T-helper 1 cell treated with Interleukin-12 subunit alpha and Interleukin-12 subunit beta and Interleukin-4 antibody, amounts not matched to agents 30 ng/mL and 1 ng/mL, for 36 hours (primary cell): ENCODE results near the gene NTN1. TPM values are rescaled to one million over a fixed set of nuclear protein-coding genes. Genes with fewer than 3 reads are reported as not detected.

Source experiments
- total RNA-seq: library from RNA; stranded (reverse); gene quantifications from 2 replicates; pipeline ENCODE4 v1.2.3, GENCODE V29; 2022

Gene NTN1
- total RNA-seq, 1 donor from 2014 or later = not detected

Other genes starting within 250 kb of the NTN1 start
- gene MFSD6L, start 222.1 kb upstream of the NTN1 start, total RNA-seq = 0.39 and 0.49 TPM in 2 replicates
- gene PIK3R6, start 153.8 kb upstream of the NTN1 start, total RNA-seq = 4.2 and 4.3 TPM in 2 replicates
- 63.5 and 74.1 TPM in 2 replicates for gene PIK3R5, start 55.8 kb upstream of the NTN1 start, total RNA-seq